Heart left ventricle (tissue), 13 donors: ENCODE results near the gene SOCS4.

Experiments used
- POLR2A ChIP-seq, 2 donors: fragments of 450-650 bp; IDR thresholded peaks; one replicate each; pipeline ENCODE4 v1.6.1; 2017; ENCODE audit warnings: antibody characterized with exemption in 2 of 2, mild to moderate bottlenecking in 2 of 2, moderate library complexity in 2 of 2
- TF ChIP-seq, protein P1 (sequence below), 12 donors: fragments of 200-600 bp; sonication (generic) in 4 of 12; IDR thresholded peaks; one replicate each; pipeline versions ENCODE4 v1.5.0 to v1.8.0; 2018 to 2022; ENCODE audit warnings: antibody characterized with exemption in 12 of 12, mild to moderate bottlenecking in 5 of 12
- donor health status: ischemic (EF 13 %, LVEDD 7.1; RV severe dilation, severe dysfunction).
- donor health status: DM: no; HTN: yes; CAD: no.
- donor health status: DM: no; HTN: no; CAD: no.
- donor health status: ischemic (EF 25% LVEDD 6.9; RV normal size, moderate dysfunction).
- donor health status: ischemic (EF 25% LVEDD 5.7; RV mildly dilated, moderate dysfunction).
- donor health status: ischemic (EF 35%, LVEDD 5.7; RV mildly dilated, moderate dysfunction).
- donor health status: nonischemic (EF 11% LVEDD 7.7; RV severe dilation, severe dysfunction).
- donor health status: DM: yes; HTN: yes; CAD: no.
- donor health status: PGD.
- donor health status: ischemic (EF 29% LVEDD 5.4; RV normal size, mild dysfunction).
- donor health status: nonischemic (EF 23%, LVEDD 6.1; RV moderate dilation, normal function).

DNA sequence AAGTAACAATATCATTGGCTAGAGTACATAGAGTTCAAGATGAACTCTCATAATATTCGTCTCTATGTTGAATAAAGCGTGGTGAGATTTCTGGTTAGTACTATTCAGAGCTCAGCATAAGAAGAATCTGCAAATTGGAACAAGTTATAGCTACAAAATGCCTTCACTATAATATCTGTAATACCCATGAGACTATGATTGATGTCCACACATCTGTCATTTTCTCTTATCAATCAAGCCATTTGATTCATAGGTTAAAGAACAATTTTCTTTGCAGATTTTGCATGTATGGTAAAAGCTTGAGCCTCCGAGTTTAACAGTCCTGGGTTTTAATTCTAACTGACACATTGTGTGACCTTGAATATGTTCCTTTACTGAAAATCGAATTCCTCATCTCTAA lies 1.4 kb downstream of the SOCS4 start:
- TF ChIP-seq, protein P1, sequence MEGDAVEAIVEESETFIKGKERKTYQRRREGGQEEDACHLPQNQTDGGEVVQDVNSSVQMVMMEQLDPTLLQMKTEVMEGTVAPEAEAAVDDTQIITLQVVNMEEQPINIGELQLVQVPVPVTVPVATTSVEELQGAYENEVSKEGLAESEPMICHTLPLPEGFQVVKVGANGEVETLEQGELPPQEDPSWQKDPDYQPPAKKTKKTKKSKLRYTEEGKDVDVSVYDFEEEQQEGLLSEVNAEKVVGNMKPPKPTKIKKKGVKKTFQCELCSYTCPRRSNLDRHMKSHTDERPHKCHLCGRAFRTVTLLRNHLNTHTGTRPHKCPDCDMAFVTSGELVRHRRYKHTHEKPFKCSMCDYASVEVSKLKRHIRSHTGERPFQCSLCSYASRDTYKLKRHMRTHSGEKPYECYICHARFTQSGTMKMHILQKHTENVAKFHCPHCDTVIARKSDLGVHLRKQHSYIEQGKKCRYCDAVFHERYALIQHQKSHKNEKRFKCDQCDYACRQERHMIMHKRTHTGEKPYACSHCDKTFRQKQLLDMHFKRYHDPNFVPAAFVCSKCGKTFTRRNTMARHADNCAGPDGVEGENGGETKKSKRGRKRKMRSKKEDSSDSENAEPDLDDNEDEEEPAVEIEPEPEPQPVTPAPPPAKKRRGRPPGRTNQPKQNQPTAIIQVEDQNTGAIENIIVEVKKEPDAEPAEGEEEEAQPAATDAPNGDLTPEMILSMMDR (IDR thresholded peaks at IDR 0.05): no peak
- no peak for TF ChIP-seq POLR2A (IDR thresholded peaks at IDR 0.05)
